Transverse colon (tissue), 4 donors: ENCODE measurements around the gene TTL. TPM values are rescaled to one million over a fixed set of nuclear protein-coding genes. Genes with fewer than 3 reads are reported as not detected.

ENCODE experiments used
- DNase-seq: peaks from one replicate; pipeline ENCODE4 v3.0.0-alpha.2; 2019
- H3K27ac ChIP-seq, 4 donors: fragments of 200-600 bp; sonication (generic); 2 replicates each; pipeline ENCODE4 v1.5.1; 2016 to 2018; ENCODE audit warnings: inconsistent platforms in 4 of 4
- H3K27me3 ChIP-seq: fragments of 200-600 bp; sonication (generic); 2 replicates; pipeline ENCODE4 v1.5.1; 2017; ENCODE audit warnings: inconsistent platforms
- H3K36me3 ChIP-seq, 4 donors: fragments of 200-600 bp; sonication (generic); 2 replicates each; pipeline ENCODE4 v1.5.1; 2017 to 2019; ENCODE audit warnings: inconsistent platforms in 4 of 4
- H3K4me1 ChIP-seq, 4 donors: fragments of 200-600 bp; sonication (generic); 2 replicates each; pipeline ENCODE4 v1.5.1; 2017 to 2020; ENCODE audit warnings: inconsistent platforms in 4 of 4
- H3K4me3 ChIP-seq, 4 donors: fragments of 200-600 bp; sonication (generic); 1 replicate in 1 of 4; 2 replicates in 3 of 4; pipeline versions ENCODE4 v1.5.1 to v1.6.1; 2017 to 2019; ENCODE audit warnings: inconsistent platforms in 4 of 4
- H3K9me3 ChIP-seq, 2 donors: fragments of 200-600 bp; sonication (generic); 2 replicates each; pipeline ENCODE4 v1.5.1; 2017 to 2019; ENCODE audit warnings: inconsistent platforms in 2 of 2
- CTCF ChIP-seq, 5 experiments: fragments of 200-600 bp in 3 of 5; fragments of 450-650 bp in 2 of 5; sonication (generic) in 3 of 5; IDR thresholded peaks; 1 replicate in 2 of 5; 2 replicates in 3 of 5; pipeline ENCODE4 v1.5.1; 2016 to 2017; ENCODE audit warnings: antibody characterized with exemption in 5 of 5, inconsistent platforms in 3 of 5, mild to moderate bottlenecking in 2 of 5, moderate library complexity in 1 of 5
- EP300 ChIP-seq: sonication (generic); formaldehyde crosslinking; IDR thresholded peaks from one replicate; pipeline ENCODE4 v1.6.1; 2017; ENCODE audit warnings: antibody characterized with exemption, low read depth
- POLR2A ChIP-seq: fragments of 450-650 bp; IDR thresholded peaks from one replicate; pipeline ENCODE4 v1.6.1; 2016; ENCODE audit warnings: antibody characterized with exemption, mild to moderate bottlenecking, moderate library complexity
- POLR2AphosphoS5 ChIP-seq, 3 donors: sonication (generic); formaldehyde crosslinking; IDR thresholded peaks; one replicate each; pipeline ENCODE4 v1.6.1; 2016; ENCODE audit warnings: antibody characterized with exemption in 3 of 3
- WGBS, 2 donors: methylation state at CpG; one replicate each; pipeline ENCODE4 v1.1.5; 2018; ENCODE audit warnings: low coverage in 1 of 2; 5-methylcytosine and 5-hydroxymethylcytosine counted together
- in situ Hi-C, 4 donors: fragments of 200-750 bp; cut with MboI; loops; one replicate each; pipeline versions ENCODE4 v1.15.0 to v1.15.1; 2017; ENCODE audit warnings: low sequenced_read_pairs in 3 of 4, low pct_ligation_motif_present in 1 of 4, low pct_unique_long_range_greater_than_20kb in 1 of 4
- intact Hi-C: fragments of 100-400 bp; cut with DNase I; formaldehyde crosslinking; loops from one replicate; pipeline ENCODE4 v1.15.1; 2023; ENCODE audit warnings: low total_unique reads
- total RNA-seq, 4 donors: library from RNA; depleted of rRNA; stranded (reverse); fragments of >200 nt; gene quantifications; one replicate each; pipeline ENCODE4 v1.1.0, GENCODE V29; 2016

TTL gene
- total RNA-seq, 4 donors from 2014 or later = 7.9 to 61.3 (median 16.6) TPM

- in situ Hi-C loops = loop anchor here in 1 of 4 donors (25.0 kb wide), 1 partner anchor 261 kb away; no protein-coding TSS in a partner anchor
- DNase-seq = no peak
- Histone ChIP-seq H3K27ac (no peak overlapping the region), H3K9me3 (no peaks in the 10 kb centered on the region), H3K27me3 (no peaks in the 10 kb centered on the region), H3K4me1 (peaks cover 0 to 6% (median 3%) of the 10 kb centered on the region in 4 donors), H3K4me3 (no peak overlapping the region), H3K36me3 (no peaks in the 10 kb centered on the region)
- intact Hi-C loops = no loop called here
- WGBS, 2 donors = 67 to 81% methylated on average over 1 to 7 of the region's 7 CpGs
- TF ChIP-seq EP300 (no peak), POLR2AphosphoS5 (IDR thresholded peaks at IDR 0.05) (no peak), CTCF (IDR thresholded peaks at IDR 0.05) (no peak), POLR2A (no peak)
Observed at GRCh38 chr2:112476434-112476833, 5.5 kb upstream of the TTL start.

GRCh38 chr2:112480530-112481049, 1.4 kb upstream of the TTL start:
- H3K36me3 ChIP-seq = no peaks in the 10 kb centered on the region
- intact Hi-C loops (no loop called here), in situ Hi-C loops (loop anchor here in 3 of 4 donors (10.0 to 25.0 kb wide), 3 partner anchors 94 to 257 kb away; partner anchors contain the start of gene CHCHD5 (in 1 of the 3))
- H3K9me3 ChIP-seq = no peaks in the 10 kb centered on the region
- DNase-seq = peak; percentile 13
- peak overlapping the region; percentile 89 to 97 (median 96) for H3K27ac ChIP-seq
- peaks cover 7 to 20% (median 15%) of the 10 kb centered on the region in 4 donors for H3K4me1 ChIP-seq
- TF ChIP-seq POLR2AphosphoS5 (IDR thresholded peaks at IDR 0.05) (no peak), EP300 (no peak), POLR2A (no peak), CTCF (IDR thresholded peaks at IDR 0.05) (no peak)
- WGBS, 2 donors = 17 to 23% methylated on average over 13 to 20 of the region's 20 CpGs
- no peaks in the 10 kb centered on the region for H3K27me3 ChIP-seq
- H3K4me3 ChIP-seq = peak overlapping the region in 3 of 4 donors; percentile 79 to 83 (median 83)

- intact Hi-C loops = no loop called here
- in situ Hi-C loops = loop anchor here in 3 of 4 donors (10.0 to 25.0 kb wide), 3 partner anchors 94 to 256 kb away; partner anchors contain the start of gene CHCHD5 (in 1 of the 3)
- TF ChIP-seq CTCF (IDR thresholded peaks at IDR 0.05) (peak; percentile 73 to 81 (median 76)), POLR2A (no peak), POLR2AphosphoS5 (IDR thresholded peaks at IDR 0.05) (peak in 1 of 3 donors; percentile 31), EP300 (no peak)
- DNase-seq = peak; percentile 87
- Histone ChIP-seq H3K9me3 (no peaks in the 10 kb centered on the region), H3K36me3 (no peaks in the 10 kb centered on the region), H3K27ac (peak overlapping the region; percentile 89 to 97 (median 96)), H3K27me3 (no peaks in the 10 kb centered on the region), H3K4me3 (peak overlapping the region; percentile 62 to 83 (median 81)), H3K4me1 (peaks cover 7 to 20% (median 15%) of the 10 kb centered on the region in 4 donors)
- 0% methylated on average over 19 of the region's 19 CpGs; no CpG with 5 or more reads in 1 of the 2 donors for WGBS, 2 donors
Observed at GRCh38 chr2:112481050-112481527, 867 bp upstream of the TTL start.

GRCh38 chr2:112482309-112483041, 519 bp downstream of the TTL start:
- Histone ChIP-seq H3K4me1 (peaks cover 7 to 20% (median 15%) of the 10 kb centered on the region in 4 donors), H3K4me3 (peak overlapping the region; percentile 40 to 85 (median 83)), H3K9me3 (no peaks in the 10 kb centered on the region), H3K36me3 (no peaks in the 10 kb centered on the region), H3K27me3 (no peaks in the 10 kb centered on the region), H3K27ac (peak overlapping the region; percentile 89 to 96 (median 92))
- TF ChIP-seq POLR2AphosphoS5 (IDR thresholded peaks at IDR 0.05) = no peak
- no peak for TF ChIP-seq CTCF (IDR thresholded peaks at IDR 0.05)
- TF ChIP-seq POLR2A = no peak
- no peak for TF ChIP-seq EP300
- in situ Hi-C loops = loop anchor here in 3 of 4 donors (10.0 to 25.0 kb wide), 3 partner anchors 92 to 255 kb away; partner anchors contain the start of gene CHCHD5 (in 1 of the 3)
- WGBS, 2 donors = 0% methylated on average over 4 to 61 of the region's 77 CpGs
- intact Hi-C loops = no loop called here
- peak; percentile 30 for DNase-seq
